CD4-positive, alpha-beta memory T cell (primary cell): ENCODE data around the gene LPP. TPM values are rescaled to one million over a fixed set of nuclear protein-coding genes. Genes with fewer than 3 reads are reported as not detected.

Experiments
- CTCF ChIA-PET: fragments of 350-600 bp; sonication (Branson Sonifier 250); formaldehyde crosslinking; loops from one replicate; lab custom pipeline; 2021; ENCODE audit warnings: inconsistent platforms; ENCODE audit not compliant: partially characterized antibody; lab: Charles Lee
- POLR2A ChIA-PET: fragments of 350-600 bp; sonication (Branson Sonifier 250); formaldehyde crosslinking; loops from one replicate; lab custom pipeline; 2021; ENCODE audit not compliant: partially characterized antibody; lab: Charles Lee
- DNase-seq, 5 donors: peaks; one replicate each; pipeline versions ENCODE4 v3.0.0 to v3.0.0-alpha.2; 2020 to 2022; ENCODE audit warnings: mixed read lengths in 1 of 5
- H3K27ac ChIP-seq: one replicate; pipeline ENCODE4 v1.7.0; 2013; ENCODE audit warnings: low read depth, low read length
- H3K27me3 ChIP-seq: 2 replicates; pipeline ENCODE4 v1.7.0; 2013; ENCODE audit warnings: mild to moderate bottlenecking, low read length, moderate library complexity; ENCODE audit not compliant: insufficient read depth
- H3K36me3 ChIP-seq: 2 replicates; pipeline ENCODE4 v1.7.0; 2013; ENCODE audit warnings: mild to moderate bottlenecking, low read length, moderate library complexity; ENCODE audit not compliant: insufficient read depth
- H3K4me1 ChIP-seq: 2 replicates; pipeline ENCODE4 v1.7.0; 2013; ENCODE audit warnings: mild to moderate bottlenecking, low read length, moderate library complexity; ENCODE audit not compliant: insufficient read depth
- H3K4me3 ChIP-seq, 2 donors: one replicate each; pipeline ENCODE4 v1.7.0; 2013; ENCODE audit warnings: low read length in 2 of 2, mild to moderate bottlenecking in 1 of 2
- H3K9me3 ChIP-seq, 2 donors: one replicate each; pipeline ENCODE4 v1.7.0; 2013; ENCODE audit warnings: low read length in 2 of 2, control low read depth in 1 of 2; ENCODE audit not compliant: control insufficient read depth in 1 of 2
- H3K27ac Mint-ChIP-seq, 7 donors: one replicate each; pipeline ENCODE4 v1.8.0; 2020 to 2021; ENCODE audit warnings: mixed read lengths in 7 of 7, mild to moderate bottlenecking in 6 of 7, inconsistent platforms in 3 of 7, moderate library complexity in 3 of 7
- H3K27me3 Mint-ChIP-seq, 2 donors: one replicate each; pipeline ENCODE4 v1.8.0; 2020 to 2021; ENCODE audit warnings: mixed read lengths in 2 of 2
- H3K36me3 Mint-ChIP-seq, 2 donors: one replicate each; pipeline ENCODE4 v1.8.0; 2020 to 2021; ENCODE audit warnings: mixed read lengths in 2 of 2, inconsistent platforms in 1 of 2, mild to moderate bottlenecking in 1 of 2
- H3K4me1 Mint-ChIP-seq, 4 donors: one replicate each; pipeline ENCODE4 v1.8.0; 2020 to 2021; ENCODE audit warnings: mixed read lengths in 4 of 4, mild to moderate bottlenecking in 1 of 4
- H3K4me3 Mint-ChIP-seq, 8 donors: one replicate each; pipeline ENCODE4 v1.8.0; 2020 to 2021; ENCODE audit warnings: mixed read lengths in 8 of 8, mild to moderate bottlenecking in 7 of 8, moderate library complexity in 6 of 8, inconsistent platforms in 3 of 8
- H3K9me3 Mint-ChIP-seq, 8 donors: one replicate each; pipeline ENCODE4 v1.8.0; 2020 to 2021; ENCODE audit warnings: mixed read lengths in 8 of 8, mild to moderate bottlenecking in 5 of 8, inconsistent platforms in 3 of 8, moderate library complexity in 1 of 8
- intact Hi-C: fragments of 100-400 bp; cut with micrococcal nuclease; formaldehyde crosslinking; loops from one replicate; pipeline ENCODE4 v1.15.1; 2023
- polyA plus RNA-seq, 2 donors: library from polyadenylated mRNA; unstranded; fragments of 300-500 nt; fragmentation: Illumina TruSeq; gene quantifications; one replicate each; pipeline ENCODE4 v1.2.3, GENCODE V29; 2021
- total RNA-seq, 2 experiments: library from RNA; stranded (reverse); gene quantifications; one replicate each; pipeline ENCODE4 v1.2.3, GENCODE V29; 2021

LPP gene
- total and polyA plus RNA-seq, 4 experiments from 2014 or later, result 10.4 to 27.2 (median 24.7) TPM

DNA sequence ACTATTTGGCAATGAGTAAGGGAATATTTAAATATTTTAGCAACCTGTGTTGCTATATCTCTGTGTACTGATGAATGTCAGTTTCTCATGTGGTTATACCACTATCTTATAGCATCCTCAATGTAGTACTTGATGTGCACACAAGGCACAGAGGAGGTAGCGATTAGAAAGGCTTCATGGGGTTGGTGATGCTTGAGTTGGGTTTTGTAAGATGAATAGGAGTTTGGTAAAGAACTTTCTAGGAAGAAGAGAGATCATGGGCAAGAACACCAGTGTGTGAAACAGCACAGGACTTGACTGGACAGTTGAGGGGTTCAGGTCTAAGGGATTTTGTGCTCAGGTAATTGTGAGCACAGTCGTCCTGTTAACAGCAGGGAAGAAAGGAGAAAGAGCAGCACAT lies 38.1 kb downstream of the LPP start:
- Mint-ChIP-seq H3K9me3 (no peaks in the 10 kb centered on the region), H3K4me1 (peaks cover 24 to 57% (median 31%) of the 10 kb centered on the region in 4 donors), H3K27me3 (no peaks in the 10 kb centered on the region), H3K36me3 (peaks cover 29 to 44% of the 10 kb centered on the region in 2 donors), H3K4me3 (no peak overlapping the region), H3K27ac (peak overlapping the region in 1 of 7 donors; percentile 53)
- H3K4me1 ChIP-seq, result peaks cover 15% of the 10 kb centered on the region
- no peaks in the 10 kb centered on the region for H3K27me3 ChIP-seq
- no peak overlapping the region for H3K27ac ChIP-seq
- CTCF ChIA-PET, result no interaction called here
- H3K9me3 ChIP-seq, result no peaks in the 10 kb centered on the region
- no peak for DNase-seq
- no peak overlapping the region for H3K4me3 ChIP-seq
- POLR2A ChIA-PET, result no interaction called here
- intact Hi-C loops, result no loop called here
- H3K36me3 ChIP-seq, result peaks cover 3% of the 10 kb centered on the region

DNA sequence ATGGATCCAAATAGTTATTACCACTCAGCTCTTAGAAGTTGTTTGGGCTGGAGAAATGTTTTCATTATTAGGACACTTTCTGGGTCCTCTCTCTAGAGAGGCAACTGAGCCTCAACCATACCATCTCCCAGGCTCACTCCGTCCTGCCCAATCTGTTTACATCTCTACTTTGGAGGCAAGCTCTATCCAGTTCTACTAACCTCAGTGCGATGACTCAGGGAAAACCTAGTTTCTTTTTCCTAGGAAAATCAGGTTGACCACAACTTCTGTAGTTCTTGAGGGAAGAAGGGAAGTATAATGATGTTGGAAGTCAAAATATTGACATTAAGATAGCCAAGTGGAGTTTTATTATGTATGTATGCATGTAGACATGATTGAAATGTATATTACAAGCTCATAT lies 40.4 kb downstream of the LPP start:
- no peak overlapping the region for H3K27ac ChIP-seq
- H3K9me3 Mint-ChIP-seq, result no peaks in the 10 kb centered on the region
- ChIA-PET POLR2A (no interaction called here), CTCF (interaction anchor here (0.8 kb wide), 1 partner anchor 447 kb away, joined by 3 read pairs; no protein-coding TSS in a partner anchor)
- DNase-seq, result no peak
- intact Hi-C loops, result no loop called here
- H3K4me1 Mint-ChIP-seq, result peaks cover 22 to 60% (median 41%) of the 10 kb centered on the region in 4 donors
- no peak overlapping the region for H3K4me3 Mint-ChIP-seq
- H3K36me3 Mint-ChIP-seq, result peaks cover 33 to 58% of the 10 kb centered on the region in 2 donors
- no peaks in the 10 kb centered on the region for H3K27me3 Mint-ChIP-seq
- no peak overlapping the region for H3K27ac Mint-ChIP-seq
- H3K9me3 ChIP-seq, result no peaks in the 10 kb centered on the region
- no peaks in the 10 kb centered on the region for H3K27me3 ChIP-seq
- no peak overlapping the region for H3K4me3 ChIP-seq
- peaks cover 3% of the 10 kb centered on the region for H3K36me3 ChIP-seq
- H3K4me1 ChIP-seq, result peaks cover 13% of the 10 kb centered on the region

DNA sequence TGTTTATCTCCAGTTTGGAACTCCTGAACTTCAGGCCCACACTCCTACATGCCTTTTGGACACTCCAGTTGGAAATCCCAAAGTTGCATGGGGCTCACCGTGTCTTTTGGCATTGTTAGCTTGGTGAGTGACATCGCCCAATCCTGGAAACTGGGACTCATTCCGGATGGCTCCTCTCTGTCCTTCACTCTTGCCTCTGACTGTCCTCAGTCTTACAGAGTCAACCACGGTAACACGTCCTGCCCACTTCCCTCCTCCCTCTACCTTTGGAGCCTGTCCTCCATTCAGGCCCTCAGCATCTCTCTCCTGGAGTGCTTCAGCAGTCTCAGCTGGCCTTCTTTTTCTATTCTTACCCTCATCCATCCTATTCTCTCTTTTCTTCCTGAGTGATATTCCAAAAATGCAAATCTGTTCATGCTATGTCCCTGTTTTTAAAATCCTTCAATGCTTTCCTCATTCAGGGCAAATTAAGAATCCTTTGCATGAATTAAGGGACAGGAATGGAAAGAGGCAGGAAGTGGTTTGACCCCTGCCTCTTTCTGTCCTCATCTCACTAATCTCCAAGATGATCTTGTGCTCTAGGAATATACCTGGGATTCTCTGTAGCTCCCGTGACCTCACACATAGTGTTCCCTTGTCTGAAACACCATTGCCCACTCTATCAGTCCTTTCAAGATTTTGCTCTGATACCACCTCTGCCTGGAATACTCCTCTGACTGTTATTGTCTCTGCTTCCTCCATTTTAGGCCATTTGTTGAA lies 42.5 kb downstream of the LPP start:
- Mint-ChIP-seq H3K4me1 (peaks cover 19 to 57% (median 32%) of the 10 kb centered on the region in 4 donors), H3K27ac (no peak overlapping the region)

DNA sequence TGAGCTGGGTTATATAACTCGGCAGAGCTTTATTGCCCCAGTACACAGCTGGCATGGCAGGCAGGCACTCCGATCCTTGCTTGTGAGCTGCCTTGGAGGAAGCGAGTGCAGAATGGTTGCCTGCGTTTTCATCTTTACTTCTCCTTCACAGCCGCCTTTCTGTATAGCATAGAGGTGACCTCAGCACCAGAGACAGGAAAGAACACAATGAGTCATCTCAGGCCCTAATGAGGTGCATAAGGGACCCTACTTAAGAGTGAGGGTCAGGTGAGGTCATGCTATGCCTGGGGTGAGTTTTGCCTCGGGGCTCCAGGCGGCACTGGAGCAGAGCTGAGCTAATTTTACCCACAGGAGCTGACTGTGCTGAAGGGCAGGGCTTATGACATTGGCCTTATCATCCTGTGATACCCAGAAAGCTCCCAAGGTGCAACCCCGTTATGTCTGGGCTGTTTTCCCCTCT lies 43.5 kb downstream of the LPP start:
- Mint-ChIP-seq H3K4me1 (peaks cover 22 to 65% (median 34%) of the 10 kb centered on the region in 4 donors), H3K4me3 (no peak overlapping the region), H3K27ac (no peak overlapping the region), H3K9me3 (no peaks in the 10 kb centered on the region), H3K36me3 (peaks cover 23 to 49% of the 10 kb centered on the region in 2 donors), H3K27me3 (no peaks in the 10 kb centered on the region)
- Histone ChIP-seq H3K27ac (no peak overlapping the region), H3K9me3 (no peaks in the 10 kb centered on the region), H3K4me1 (peaks cover 13% of the 10 kb centered on the region), H3K27me3 (no peaks in the 10 kb centered on the region), H3K36me3 (peaks cover 3% of the 10 kb centered on the region), H3K4me3 (no peak overlapping the region)
- ChIA-PET CTCF (interaction anchor here (0.9 kb wide), 1 partner anchor 457 kb away, joined by 3 read pairs; no protein-coding TSS in a partner anchor), POLR2A (no interaction called here)
- intact Hi-C loops, result no loop called here
- DNase-seq, result no peak

More for the DNA sequence above, 42.5 kb downstream of the LPP start:
- H3K4me1 ChIP-seq, result peaks cover 13% of the 10 kb centered on the region
- no peaks in the 10 kb centered on the region for H3K9me3 ChIP-seq
- Mint-ChIP-seq H3K4me3 (no peak overlapping the region), H3K9me3 (no peaks in the 10 kb centered on the region), H3K36me3 (peaks cover 29 to 57% of the 10 kb centered on the region in 2 donors), H3K27me3 (no peaks in the 10 kb centered on the region)
- no peak for DNase-seq
- H3K27me3 ChIP-seq, result no peaks in the 10 kb centered on the region
- ChIA-PET CTCF (no interaction called here), POLR2A (no interaction called here)
- peaks cover 3% of the 10 kb centered on the region for H3K36me3 ChIP-seq
- no peak overlapping the region for H3K4me3 ChIP-seq
- intact Hi-C loops, result no loop called here
- H3K27ac ChIP-seq, result no peak overlapping the region

DNA sequence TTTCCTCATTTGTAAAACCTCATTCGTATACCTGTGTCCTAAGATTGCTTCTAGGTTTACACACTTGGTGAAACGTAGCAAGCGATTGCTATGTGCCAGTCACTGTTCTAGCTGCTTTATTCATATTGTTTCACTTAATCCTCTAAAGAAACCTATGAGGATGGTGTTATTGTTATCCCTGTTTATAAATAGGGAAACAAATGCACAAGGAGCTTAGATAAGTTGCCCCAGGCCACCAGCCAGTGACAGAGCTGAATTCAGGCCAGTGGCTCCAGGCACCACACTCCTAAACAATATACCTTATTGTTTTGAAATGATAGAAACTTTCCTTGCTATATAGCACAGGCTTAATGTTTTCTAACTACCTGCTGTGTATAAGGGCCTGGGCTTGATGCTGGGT lies 44.0 kb downstream of the LPP start:
- Mint-ChIP-seq H3K4me1 (peaks cover 23 to 64% (median 36%) of the 10 kb centered on the region in 4 donors), H3K36me3 (peaks cover 18 to 44% of the 10 kb centered on the region in 2 donors), H3K27ac (no peak overlapping the region), H3K9me3 (no peaks in the 10 kb centered on the region), H3K4me3 (no peak overlapping the region), H3K27me3 (no peaks in the 10 kb centered on the region)
- ChIA-PET CTCF (interaction anchor here (0.9 kb wide), 1 partner anchor 457 kb away, joined by 3 read pairs; no protein-coding TSS in a partner anchor), POLR2A (interaction anchor here (1.0 kb wide), 1 partner anchor 12 kb away, joined by 3 read pairs; no protein-coding TSS in a partner anchor)
- Histone ChIP-seq H3K4me1 (peaks cover 13% of the 10 kb centered on the region), H3K36me3 (no peaks in the 10 kb centered on the region), H3K9me3 (no peaks in the 10 kb centered on the region), H3K27ac (no peak overlapping the region), H3K4me3 (no peak overlapping the region), H3K27me3 (no peaks in the 10 kb centered on the region)
- DNase-seq, result no peak
- intact Hi-C loops, result no loop called here

DNA sequence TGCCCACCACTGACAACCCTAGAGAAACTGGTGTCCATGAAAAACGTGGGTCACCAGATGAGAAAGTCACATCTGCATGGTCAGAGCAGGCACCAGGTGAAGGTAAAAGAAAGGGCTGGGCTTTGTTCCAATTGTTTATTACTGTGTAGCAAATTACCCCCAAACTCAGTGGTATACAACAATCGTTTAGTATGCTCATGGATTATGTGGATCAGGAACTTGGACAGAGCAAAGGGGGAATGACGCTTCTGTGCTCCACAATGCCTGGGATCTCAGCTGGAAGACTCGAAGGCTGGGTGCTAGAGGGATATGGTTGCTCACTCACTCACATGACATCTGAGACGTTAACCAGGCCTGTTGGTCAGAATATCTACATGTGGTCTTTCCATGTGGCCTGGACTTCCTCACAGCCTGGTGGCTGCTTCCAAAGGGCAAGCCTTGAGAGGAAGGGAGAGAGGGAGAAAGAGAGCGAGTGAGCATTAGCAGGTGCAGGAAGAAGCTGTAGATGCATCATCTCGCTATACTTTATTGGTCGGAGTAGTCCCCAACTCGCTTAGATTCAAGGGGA lies 44.9 kb downstream of the LPP start:
- H3K27ac ChIP-seq, result no peak overlapping the region
- no peaks in the 10 kb centered on the region for H3K36me3 ChIP-seq
- Mint-ChIP-seq H3K27ac (peak overlapping the region in 2 of 7 donors; percentile 43 to 81), H3K4me1 (peaks cover 24 to 62% (median 37%) of the 10 kb centered on the region in 4 donors), H3K27me3 (no peaks in the 10 kb centered on the region), H3K9me3 (no peaks in the 10 kb centered on the region), H3K36me3 (peaks cover 15 to 38% of the 10 kb centered on the region in 2 donors), H3K4me3 (no peak overlapping the region)
- DNase-seq, result no peak
- H3K9me3 ChIP-seq, result no peaks in the 10 kb centered on the region
- no peak overlapping the region for H3K4me3 ChIP-seq
- no peaks in the 10 kb centered on the region for H3K27me3 ChIP-seq
- ChIA-PET CTCF (no interaction called here), POLR2A (interaction anchor here (1.0 kb wide), 1 partner anchor 13 kb away, joined by 3 read pairs; no protein-coding TSS in a partner anchor)
- peaks cover 13% of the 10 kb centered on the region for H3K4me1 ChIP-seq
- intact Hi-C loops, result no loop called here

DNA sequence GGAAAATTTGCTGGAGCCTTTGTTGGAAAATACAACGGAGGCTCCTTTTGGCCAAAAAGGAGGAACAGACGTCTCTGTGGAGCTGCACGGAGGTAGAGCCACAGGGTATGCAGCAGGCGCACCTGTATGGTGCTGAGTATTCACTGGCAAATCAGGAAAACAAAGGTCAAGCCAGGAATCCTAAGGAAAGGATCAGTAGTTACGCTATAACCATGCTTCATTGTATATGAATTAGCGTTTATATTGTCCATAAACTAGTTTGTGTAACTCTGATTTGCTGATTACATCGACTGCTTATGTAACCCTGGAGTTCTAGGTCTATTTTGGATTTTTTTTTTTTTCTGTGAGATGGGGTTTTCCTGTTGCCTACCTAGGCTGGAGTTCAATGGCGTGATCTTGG lies 45.4 kb downstream of the LPP start:
- Mint-ChIP-seq H3K27ac (peak overlapping the region in 1 of 7 donors; percentile 43), H3K4me3 (no peak overlapping the region), H3K4me1 (peaks cover 27 to 56% (median 40%) of the 10 kb centered on the region in 4 donors), H3K27me3 (no peaks in the 10 kb centered on the region), H3K36me3 (peaks cover 11 to 32% of the 10 kb centered on the region in 2 donors), H3K9me3 (no peaks in the 10 kb centered on the region)
- POLR2A ChIA-PET, result no interaction called here
- Histone ChIP-seq H3K4me3 (no peak overlapping the region), H3K9me3 (no peaks in the 10 kb centered on the region), H3K4me1 (peaks cover 13% of the 10 kb centered on the region), H3K27me3 (no peaks in the 10 kb centered on the region), H3K36me3 (no peaks in the 10 kb centered on the region), H3K27ac (no peak overlapping the region)
- intact Hi-C loops, result no loop called here
- CTCF ChIA-PET, result no interaction called here
- no peak for DNase-seq
